HCT116 (cell line): Measurements from ENCODE around the gene COL26A1. TPM values are rescaled to one million over a fixed set of nuclear protein-coding genes. Genes with fewer than 3 reads are reported as not detected.
A peak's percentile ranks its signal among the peaks of the same experiment; 100 is the strongest.

Source experiments
- ATAC-seq: fragments of 200-7000 bp; cut with Tn5 transposase; 2 replicates; pipeline ENCODE4 v1.9.1; 2020; ENCODE audit warnings: mild to moderate bottlenecking, moderate library complexity
- BruUV-seq: library from RNA; stranded (reverse); fragments of 400-500 nt; replicated peaks from 2 replicates; lab custom pipeline; 2021; lab: Mats Ljungman, UMichigan
- CTCF ChIA-PET: fragments of 300-600 bp; sonication (Branson Sonifier 250); formaldehyde crosslinking; loops from one replicate; lab custom pipeline; 2021; ENCODE audit warnings: antibody characterized with exemption; lab: Charles Lee
- POLR2A ChIA-PET: fragments of 300-600, 350-600 bp; sonication (Branson Sonifier 250); formaldehyde crosslinking; loops from one replicate; lab custom pipeline; 2021; ENCODE audit warnings: antibody characterized with exemption; lab: Charles Lee
- RAD21 ChIA-PET, 2 experiments: fragments of 300-600 bp; sonication (Branson Sonifier 250); formaldehyde crosslinking; loops; one replicate each; lab custom pipeline; 2023; ENCODE audit warnings: low total read pairs in 2 of 2; ENCODE audit not compliant: uncharacterized antibody in 2 of 2, unreplicated experiment in 2 of 2, low non-redundant PET in 1 of 2; lab: Charles Lee
- DNase-seq: peaks from one replicate; pipeline ENCODE4 v3.0.0-alpha.2; 2010; ENCODE audit warnings: low read depth, low spot score
- H2AFZ ChIP-seq: fragments of 200-600 bp; shearing (Covaris generic), sonication (generic); 2 replicates; pipeline ENCODE4 v1.6.1; 2017; ENCODE audit warnings: low read depth, mixed run types, mixed read lengths, antibody characterized with exemption, low read length; ENCODE audit not compliant: poor library complexity, severe bottlenecking
- H3K27ac ChIP-seq: 2 replicates; pipeline ENCODE4 v1.5.1; 2012; ENCODE audit warnings: low read depth, low read length
- H3K27me3 ChIP-seq: fragments of 200-600 bp; sonication (generic); 2 replicates; pipeline ENCODE4 v1.6.1; 2016; ENCODE audit warnings: mixed run types, low read length, mixed read lengths; ENCODE audit not compliant: insufficient read depth
- H3K36me3 ChIP-seq, 2 experiments: fragments of 200-500 bp in 1 of 2; fragments of 200-600 bp in 1 of 2; sonication (Bioruptor generic) in 1 of 2; sonication (generic) in 1 of 2; 2 replicates each; pipeline versions ENCODE4 v1.5.1 to v1.6.1; 2014 to 2016; ENCODE audit warnings: low read length in 2 of 2, inconsistent platforms in 1 of 2, mixed read lengths in 1 of 2, mixed run types in 1 of 2; ENCODE audit not compliant: insufficient read depth in 2 of 2, control insufficient read depth in 1 of 2
- H3K4me1 ChIP-seq, 2 experiments: fragments of 200-600 bp in 1 of 2; sonication (generic) in 1 of 2; 2 replicates each; pipeline versions ENCODE4 v1.5.1 to v1.6.1; 2012 to 2017; ENCODE audit warnings: low read length in 2 of 2, inconsistent platforms in 1 of 2, mild to moderate bottlenecking in 1 of 2, mixed read lengths in 1 of 2, mixed run types in 1 of 2, moderate library complexity in 1 of 2; ENCODE audit not compliant: insufficient read depth in 2 of 2, control insufficient read depth in 1 of 2
- H3K4me2 ChIP-seq: fragments of 200-600 bp; sonication (generic); 2 replicates; pipeline ENCODE4 v1.6.1; 2017; ENCODE audit warnings: mixed run types, low read length, mixed read lengths
- H3K4me3 ChIP-seq, 2 experiments: fragments of 200-600 bp in 1 of 2; sonication (generic) in 1 of 2; replicated peaks in 1 of 2; 2 replicates each; pipeline ENCODE4 v1.5.1; 2011 to 2016; ENCODE audit warnings: low read length in 2 of 2, control low read depth in 1 of 2, low read depth in 1 of 2, mild to moderate bottlenecking in 1 of 2, mixed read lengths in 1 of 2, mixed run types in 1 of 2
- H3K79me2 ChIP-seq: fragments of 200-600 bp; sonication (generic); 2 replicates; pipeline ENCODE4 v1.6.1; 2017; ENCODE audit warnings: mild to moderate bottlenecking, mixed run types, low read length, moderate library complexity, mixed read lengths; ENCODE audit not compliant: insufficient read depth
- H3K9ac ChIP-seq: fragments of 200-600 bp; sonication (generic); 2 replicates; pipeline ENCODE4 v1.6.1; 2016; ENCODE audit warnings: low read length, mixed read lengths
- H3K9me2 ChIP-seq: fragments of 200-600 bp; sonication (generic), shearing (Covaris generic); 2 replicates; pipeline ENCODE4 v1.6.1; 2017; ENCODE audit warnings: mixed run types, mild to moderate bottlenecking, moderate library complexity; ENCODE audit not compliant: insufficient read depth
- H3K9me3 ChIP-seq, 2 experiments: fragments of 200-500 bp in 1 of 2; fragments of 200-600 bp in 1 of 2; sonication (Bioruptor generic) in 1 of 2; sonication (generic) in 1 of 2; 2 replicates each; pipeline ENCODE4 v1.6.1; 2014 to 2017; ENCODE audit warnings: low read length in 2 of 2, mixed read lengths in 2 of 2, inconsistent platforms in 1 of 2, low read depth in 1 of 2, mild to moderate bottlenecking in 1 of 2, mixed run types in 1 of 2, moderate library complexity in 1 of 2; ENCODE audit not compliant: control insufficient read depth in 1 of 2, insufficient read depth in 1 of 2
- H4K20me1 ChIP-seq: fragments of 200-600 bp; sonication (generic), shearing (Covaris generic); 2 replicates; pipeline ENCODE4 v1.6.1; 2017; ENCODE audit warnings: mixed run types, mild to moderate bottlenecking, moderate library complexity; ENCODE audit not compliant: insufficient read depth
- POLR2A ChIP-seq: IDR thresholded peaks from 2 replicates; pipeline ENCODE4 v1.7.0; 2011; ENCODE audit warnings: borderline replicate concordance; ENCODE audit not compliant: insufficient read depth, insufficient read length; ENCODE audit errors: extremely low read depth
- POLR2AphosphoS5 ChIP-seq: IDR thresholded peaks from 2 replicates; pipeline ENCODE4 v1.6.1; 2011; ENCODE audit warnings: mild to moderate bottlenecking, low read depth, low read length, moderate library complexity
- RAD21 ChIP-seq: IDR thresholded peaks from 2 replicates; pipeline ENCODE4 v1.6.1; 2012; ENCODE audit warnings: low read depth, mild to moderate bottlenecking
- YY1 ChIP-seq: IDR thresholded peaks from 2 replicates; pipeline ENCODE4 v1.6.1; 2011; ENCODE audit warnings: low read length, low read depth, moderate library complexity, mild to moderate bottlenecking; ENCODE audit not compliant: insufficient replicate concordance; ENCODE audit errors: extremely low read depth
- ZFX ChIP-seq: fragments of 450-650 bp; IDR thresholded peaks from 2 replicates; pipeline ENCODE4 v1.6.1; 2017
- intact Hi-C: fragments of 100-400 bp; cut with micrococcal nuclease; formaldehyde crosslinking; loops from 2 replicates; pipeline ENCODE4 v1.10.0; 2022
- total RNA-seq: library from RNA; stranded (reverse); gene quantifications from one replicate; pipeline ENCODE4 v1.2.1, GENCODE V29; 2021; ENCODE audit not compliant: unreplicated experiment
- TF ChIP-seq, protein P1 (sequence below): IDR thresholded peaks from 2 replicates; pipeline ENCODE4 v1.6.1; 2012
- TF ChIP-seq, protein P2 (sequence below): IDR thresholded peaks from 2 replicates; pipeline ENCODE4 v1.6.1; 2011; ENCODE audit warnings: mild to moderate bottlenecking, low read length, moderate library complexity; ENCODE audit not compliant: insufficient replicate concordance; ENCODE audit errors: extremely low read depth

The COL26A1 gene
- total RNA-seq, 1 experiment from 2014 or later = 0.27 TPM

- Histone ChIP-seq H3K27ac (no peak overlapping the region), H3K9me2 (no peaks in the 10 kb centered on the region), H3K79me2 (no peaks in the 10 kb centered on the region), H2AFZ (peak overlapping the region; percentile 74), H3K36me3 (no peaks in the 10 kb centered on the region), H3K4me3 (no peak overlapping the region), H3K9ac (no peak overlapping the region), H3K4me1 (peaks cover 19 to 36% of the 10 kb centered on the region in 2 experiments; a peak in 3 of 4 replicates), H3K4me2 (peak overlapping the region; percentile 65), H3K27me3 (no peaks in the 10 kb centered on the region), H4K20me1 (no peaks in the 10 kb centered on the region), H3K9me3 (no peaks in the 10 kb centered on the region)
- CTCF ChIA-PET = interaction anchor here (1.0 to 2.2 kb wide), 6 partner anchors 25 to 671 kb away, joined by 3 to 15 read pairs (median 4); no protein-coding TSS in a partner anchor
- RAD21 ChIA-PET = interaction anchor here in 1 of 2 experiments (0.7 kb wide), 1 partner anchor 47 kb away, joined by 3 read pairs; no protein-coding TSS in a partner anchor
- intact Hi-C loops = loop anchor here (1.0 to 2.0 kb wide), 2 partner anchors 213 to 670 kb away; no protein-coding TSS in a partner anchor
- ATAC-seq = peak; percentile 1; the same call in 1 of the 2 replicates
- POLR2A ChIA-PET = no interaction called here
- BruUV-seq = no TSS peak
- DNase-seq = no peak
- TF ChIP-seq YY1 = no peak
- TF ChIP-seq, protein P1, sequence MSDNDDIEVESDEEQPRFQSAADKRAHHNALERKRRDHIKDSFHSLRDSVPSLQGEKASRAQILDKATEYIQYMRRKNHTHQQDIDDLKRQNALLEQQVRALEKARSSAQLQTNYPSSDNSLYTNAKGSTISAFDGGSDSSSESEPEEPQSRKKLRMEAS = no peak
- TF ChIP-seq RAD21 = no peak
- no peak for TF ChIP-seq POLR2A
- no peak for TF ChIP-seq ZFX
- no peak for TF ChIP-seq POLR2AphosphoS5
- TF ChIP-seq, protein P2, sequence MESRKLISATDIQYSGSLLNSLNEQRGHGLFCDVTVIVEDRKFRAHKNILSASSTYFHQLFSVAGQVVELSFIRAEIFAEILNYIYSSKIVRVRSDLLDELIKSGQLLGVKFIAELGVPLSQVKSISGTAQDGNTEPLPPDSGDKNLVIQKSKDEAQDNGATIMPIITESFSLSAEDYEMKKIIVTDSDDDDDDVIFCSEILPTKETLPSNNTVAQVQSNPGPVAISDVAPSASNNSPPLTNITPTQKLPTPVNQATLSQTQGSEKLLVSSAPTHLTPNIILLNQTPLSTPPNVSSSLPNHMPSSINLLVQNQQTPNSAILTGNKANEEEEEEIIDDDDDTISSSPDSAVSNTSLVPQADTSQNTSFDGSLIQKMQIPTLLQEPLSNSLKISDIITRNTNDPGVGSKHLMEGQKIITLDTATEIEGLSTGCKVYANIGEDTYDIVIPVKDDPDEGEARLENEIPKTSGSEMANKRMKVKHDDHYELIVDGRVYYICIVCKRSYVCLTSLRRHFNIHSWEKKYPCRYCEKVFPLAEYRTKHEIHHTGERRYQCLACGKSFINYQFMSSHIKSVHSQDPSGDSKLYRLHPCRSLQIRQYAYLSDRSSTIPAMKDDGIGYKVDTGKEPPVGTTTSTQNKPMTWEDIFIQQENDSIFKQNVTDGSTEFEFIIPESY = no peak
Measured at GRCh38 chr7:101602082-101602481, 239.4 kb downstream of the COL26A1 start.
